Neural cell (in vitro differentiated cells): ENCODE results near the gene PALM3. TPM values are rescaled to one million over a fixed set of nuclear protein-coding genes. Genes with fewer than 3 reads are reported as not detected.
"Not testable (repeated sequence)": the region's sequence is repeated elsewhere in the genome, so short reads cannot be mapped to it uniquely, and the experiment has no call there.

Experiments used
- H2AFZ ChIP-seq: fragments of 200-600, 300-800 bp; sonication (generic), shearing (Covaris generic); 2 replicates; pipeline ENCODE4 v1.6.0; 2014; ENCODE audit warnings: low read depth, mild to moderate bottlenecking, antibody characterized with exemption, low read length, moderate library complexity
- H3F3A ChIP-seq: fragments of 200-600 bp; shearing (Covaris generic); 2 replicates; pipeline ENCODE4 v1.6.1; 2016; ENCODE audit warnings: mild to moderate bottlenecking, moderate library complexity, mixed read lengths, antibody characterized with exemption, low read length; ENCODE audit not compliant: insufficient read depth, poor library complexity, severe bottlenecking
- H3K27ac ChIP-seq: fragments of 200-600, 300-800 bp; sonication (generic), shearing (Covaris generic); 2 replicates; pipeline ENCODE4 v1.5.1; 2014; ENCODE audit warnings: mild to moderate bottlenecking, low read length, moderate library complexity
- H3K27me3 ChIP-seq: fragments of 300-800, 200-600 bp; sonication (generic), shearing (Covaris generic); 2 replicates; pipeline ENCODE4 v1.6.0; 2014; ENCODE audit warnings: mild to moderate bottlenecking, low read depth, low read length, moderate library complexity; ENCODE audit not compliant: insufficient read depth
- H3K36me3 ChIP-seq: fragments of 300-800, 200-600 bp; sonication (generic), shearing (Covaris generic); 2 replicates; pipeline ENCODE4 v1.5.1; 2014; ENCODE audit warnings: mild to moderate bottlenecking, antibody characterized with exemption, low read length, moderate library complexity; ENCODE audit not compliant: insufficient read depth
- H3K4me2 ChIP-seq: fragments of 300-800, 200-600 bp; sonication (generic), shearing (Covaris generic); 2 replicates; pipeline ENCODE4 v1.6.0; 2014; ENCODE audit warnings: mild to moderate bottlenecking, low read length
- H3K4me3 ChIP-seq: fragments of 300-800, 200-600 bp; sonication (generic), shearing (Covaris generic); 2 replicates; pipeline ENCODE4 v1.5.1; 2014; ENCODE audit warnings: mild to moderate bottlenecking, low read length, moderate library complexity
- H3K79me2 ChIP-seq: fragments of 200-600 bp; shearing (Covaris generic); replicated peaks from 2 replicates; pipeline ENCODE4 v1.6.0; 2014; ENCODE audit warnings: mild to moderate bottlenecking, low read length, moderate library complexity; ENCODE audit not compliant: insufficient read depth
- H3K9ac ChIP-seq: fragments of 300-800, 200-600 bp; sonication (generic), shearing (Covaris generic); 2 replicates; pipeline ENCODE4 v1.6.1; 2016; ENCODE audit warnings: mild to moderate bottlenecking, low read length, mixed read lengths
- H3K9me2 ChIP-seq: fragments of 200-600 bp; shearing (Covaris generic); 2 replicates; pipeline ENCODE4 v1.6.1; 2016; ENCODE audit warnings: mild to moderate bottlenecking, low read length, mixed read lengths; ENCODE audit not compliant: insufficient read depth
- H3K9me3 ChIP-seq: fragments of 200-600, 300-800 bp; sonication (generic), shearing (Covaris generic); 2 replicates; pipeline ENCODE4 v1.6.1; 2016; ENCODE audit warnings: mild to moderate bottlenecking, mixed run types, low read length, moderate library complexity, mixed read lengths
- H4K20me1 ChIP-seq: fragments of 200-600 bp; shearing (Covaris generic); 2 replicates; pipeline ENCODE4 v1.6.1; 2016; ENCODE audit warnings: mild to moderate bottlenecking, mixed run types; ENCODE audit not compliant: insufficient read depth
- CTCF ChIP-seq: fragments of 450-650 bp; IDR thresholded peaks from 2 replicates; pipeline ENCODE4 v1.5.1; 2014; ENCODE audit warnings: antibody characterized with exemption, mild to moderate bottlenecking, moderate library complexity; ENCODE audit not compliant: poor library complexity, severe bottlenecking
- EP300 ChIP-seq: fragments of 450-650 bp; conservative IDR thresholded peaks from 2 replicates; pipeline ENCODE4 v1.6.1; 2014; ENCODE audit warnings: antibody characterized with exemption, mild to moderate bottlenecking, moderate library complexity; ENCODE audit not compliant: poor library complexity, severe bottlenecking
- EZH2 ChIP-seq: fragments of 200-600, 300-800 bp; shearing (Covaris generic), sonication (generic); IDR thresholded peaks from 2 replicates; pipeline ENCODE4 v1.6.1; 2014; ENCODE audit warnings: antibody characterized with exemption, low read length, borderline replicate concordance, mild to moderate bottlenecking; ENCODE audit not compliant: insufficient read depth, poor library complexity, severe bottlenecking
- MXI1 ChIP-seq: fragments of 450-650 bp; conservative IDR thresholded peaks from 2 replicates; pipeline ENCODE4 v1.6.1; 2014; ENCODE audit warnings: antibody characterized with exemption, mild to moderate bottlenecking; ENCODE audit not compliant: poor library complexity, severe bottlenecking
- POLR2AphosphoS5 ChIP-seq: IDR thresholded peaks from 2 replicates; pipeline ENCODE4 v1.6.1; 2012
- RAD21 ChIP-seq: fragments of 450-650 bp; conservative IDR thresholded peaks from 2 replicates; pipeline ENCODE4 v1.6.1; 2014; ENCODE audit warnings: antibody characterized with exemption, mild to moderate bottlenecking, moderate library complexity
- REST ChIP-seq: IDR thresholded peaks from 2 replicates; pipeline ENCODE4 v1.6.1; 2012; ENCODE audit warnings: borderline replicate concordance
- SMC3 ChIP-seq: fragments of 450-650 bp; conservative IDR thresholded peaks from 2 replicates; pipeline ENCODE4 v1.6.1; 2014; ENCODE audit warnings: antibody characterized with exemption, mild to moderate bottlenecking, moderate library complexity; ENCODE audit not compliant: poor library complexity
- TAF1 ChIP-seq: IDR thresholded peaks from 2 replicates; pipeline ENCODE4 v1.6.1; 2012; ENCODE audit warnings: low read depth
- polyA plus RNA-seq: library from polyadenylated mRNA; depleted of rRNA; stranded (reverse); fragments of >200 nt; gene quantifications from 2 replicates; pipeline ENCODE4 v1.2.3, GENCODE V29; 2014

Gene PALM3
- polyA plus RNA-seq, 1 donor from 2014 or later, result 0.33 TPM

DNA sequence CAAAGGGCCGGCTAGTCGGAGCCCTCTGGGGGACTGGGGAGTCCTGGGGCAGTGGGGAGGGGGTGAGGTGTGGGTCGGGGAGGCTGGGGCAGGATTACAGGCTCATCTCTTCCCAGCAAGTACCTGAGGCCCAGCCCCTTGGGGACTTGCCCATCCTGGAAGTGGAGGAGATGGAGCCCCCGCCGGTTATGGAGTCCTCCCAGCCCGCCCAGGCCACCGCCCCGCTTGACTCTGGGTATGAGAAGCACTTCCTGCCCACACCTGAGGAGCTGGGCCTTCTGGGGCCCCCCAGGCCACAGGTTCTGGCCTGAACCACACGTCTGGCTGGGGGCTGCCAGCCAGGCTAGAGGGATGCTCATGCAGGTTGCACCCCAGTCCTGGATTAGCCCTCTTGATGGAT, 9.9 kb downstream of the PALM3 start:
- H3K4me3 ChIP-seq, result no peak overlapping the region
- H4K20me1 ChIP-seq, result no peaks in the 10 kb centered on the region
- no peak overlapping the region for H3K27ac ChIP-seq
- H3F3A ChIP-seq, result no peaks in the 10 kb centered on the region
- H3K4me2 ChIP-seq, result no peak overlapping the region
- H3K9ac ChIP-seq, result no peak overlapping the region
- H3K79me2 ChIP-seq, result no peaks in the 10 kb centered on the region
- no peaks in the 10 kb centered on the region for H3K36me3 ChIP-seq
- no peak for TF ChIP-seq EZH2
- no peak for TF ChIP-seq TAF1
- TF ChIP-seq EP300, result no peak
- no peak for TF ChIP-seq REST
- TF ChIP-seq RAD21, result no peak
- no peak for TF ChIP-seq SMC3
- no peak for TF ChIP-seq POLR2AphosphoS5
- no peak for TF ChIP-seq CTCF
- TF ChIP-seq MXI1, result no peak
- H3K9me3 ChIP-seq, result no peaks in the 10 kb centered on the region
- no peaks in the 10 kb centered on the region for H3K9me2 ChIP-seq
- H2AFZ ChIP-seq, result no peak overlapping the region
- H3K27me3 ChIP-seq, result no peaks in the 10 kb centered on the region

GRCh38 chr19:14050961-14051360, 10.9 kb downstream of the PALM3 start:
- not testable (repeated sequence) for H3K9me3 ChIP-seq, H3K36me3 ChIP-seq, H3K4me2 ChIP-seq, H3K27me3 ChIP-seq, H3K79me2 ChIP-seq, H3K4me3 ChIP-seq, H3K9me2 ChIP-seq, H4K20me1 ChIP-seq, H3K27ac ChIP-seq, H2AFZ ChIP-seq, H3F3A ChIP-seq, H3K9ac ChIP-seq

DNA sequence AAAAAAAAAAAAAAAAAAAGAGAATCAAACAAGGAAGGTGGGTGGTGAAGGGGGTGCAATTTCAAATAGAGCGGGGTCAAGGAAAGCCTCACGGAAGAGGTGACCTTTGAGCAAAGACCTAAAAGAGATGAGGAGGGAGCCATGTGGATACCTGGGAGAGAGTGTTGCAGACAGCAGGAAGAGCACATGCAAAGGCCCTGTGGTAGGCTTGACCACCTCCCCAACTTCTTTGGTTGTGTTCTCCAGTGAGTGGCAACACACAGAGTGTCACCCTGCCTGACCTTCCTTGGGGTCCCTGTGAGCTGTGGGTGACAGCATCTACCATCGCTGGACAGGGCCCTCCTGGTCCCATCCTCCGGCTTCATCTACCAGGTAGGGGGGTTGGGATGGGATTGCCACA, 11.4 kb downstream of the PALM3 start:
- TF ChIP-seq CTCF (no peak), TAF1 (no peak), REST (no peak), EZH2 (no peak), EP300 (no peak), RAD21 (no peak), MXI1 (no peak), SMC3 (no peak), POLR2AphosphoS5 (no peak)
- H4K20me1 ChIP-seq, result no peaks in the 10 kb centered on the region

More for the DNA sequence above, 11.4 kb downstream of the PALM3 start:
- H3F3A ChIP-seq, result no peaks in the 10 kb centered on the region
- no peaks in the 10 kb centered on the region for H3K9me3 ChIP-seq
- H3K4me2 ChIP-seq, result no peak overlapping the region
- no peak overlapping the region for H3K27ac ChIP-seq
- no peaks in the 10 kb centered on the region for H3K27me3 ChIP-seq
- H3K9ac ChIP-seq, result no peak overlapping the region
- H3K4me3 ChIP-seq, result no peak overlapping the region
- H3K9me2 ChIP-seq, result no peaks in the 10 kb centered on the region
- H3K79me2 ChIP-seq, result no peaks in the 10 kb centered on the region
- H2AFZ ChIP-seq, result no peak overlapping the region
- no peaks in the 10 kb centered on the region for H3K36me3 ChIP-seq
